ENCODE data around the gene TBC1D24.

Gene TBC1D24

DNA sequence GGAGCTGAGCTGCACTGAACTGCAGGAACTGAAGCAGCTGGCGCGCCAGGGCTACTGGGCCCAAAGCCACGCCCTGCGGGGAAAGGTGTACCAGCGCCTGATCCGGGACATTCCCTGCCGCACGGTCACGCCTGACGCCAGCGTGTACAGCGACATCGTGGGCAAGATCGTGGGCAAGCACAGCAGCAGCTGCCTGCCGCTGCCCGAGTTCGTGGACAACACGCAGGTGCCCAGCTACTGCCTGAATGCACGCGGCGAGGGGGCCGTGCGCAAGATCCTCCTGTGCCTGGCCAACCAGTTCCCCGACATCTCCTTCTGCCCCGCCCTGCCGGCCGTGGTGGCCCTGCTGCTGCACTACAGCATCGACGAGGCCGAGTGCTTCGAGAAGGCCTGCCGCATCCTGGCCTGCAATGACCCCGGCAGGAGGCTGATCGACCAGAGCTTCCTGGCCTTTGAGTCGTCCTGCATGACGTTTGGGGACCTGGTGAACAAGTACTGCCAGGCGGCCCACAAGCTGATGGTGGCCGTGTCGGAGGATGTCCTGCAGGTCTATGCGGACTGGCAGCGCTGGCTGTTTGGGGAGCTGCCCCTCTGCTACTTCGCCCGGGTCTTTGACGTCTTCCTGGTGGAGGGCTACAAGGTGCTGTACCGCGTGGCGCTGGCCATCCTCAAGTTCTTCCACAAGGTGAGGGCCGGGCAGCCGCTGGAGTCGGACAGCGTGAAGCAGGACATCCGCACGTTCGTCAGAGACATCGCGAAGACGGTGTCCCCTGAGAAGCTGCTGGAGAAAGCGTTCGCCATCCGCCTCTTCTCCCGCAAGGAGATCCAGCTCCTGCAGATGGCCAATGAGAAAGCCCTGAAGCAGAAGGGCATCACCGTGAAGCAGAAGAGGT is 21.5 kb downstream of the TBC1D24 start:
- Histone ChIP-seq H3K4me3 (ENCODE audit: low read length) (no peak overlapping the region), H3K9ac (ENCODE audit: low read depth, low read length) (no peak overlapping the region; the same call in 1 of the 2 replicates), H3K27ac (ENCODE audit: low read depth, low read length) (no peak overlapping the region), H3K36me3 (ENCODE audit: insufficient read depth, low read length) (peaks cover 6% of the 10 kb centered on the region; the same call in 1 of the 2 replicates), H3K4me1 (ENCODE audit: insufficient read depth, low read length) (no peaks in the 10 kb centered on the region), H3K9me3 (ENCODE audit: insufficient read depth, low read depth, low read length) (no peaks in the 10 kb centered on the region), H3K27me3 (ENCODE audit: insufficient read depth, low read length) (no peaks in the 10 kb centered on the region)
- WGBS: 96% methylated on average over 62 of the region's 62 CpGs

GRCh38 chr16:2497116-2497630 is 22.2 kb downstream of the TBC1D24 start:
- Histone ChIP-seq H3K9me3 (ENCODE audit: insufficient read depth, low read depth, low read length) (no peaks in the 10 kb centered on the region), H3K27me3 (ENCODE audit: insufficient read depth, low read length) (no peaks in the 10 kb centered on the region), H3K4me3 (ENCODE audit: low read length) (no peak overlapping the region), H3K9ac (ENCODE audit: low read depth, low read length) (no peak overlapping the region), H3K27ac (ENCODE audit: low read depth, low read length) (no peak overlapping the region), H3K4me1 (ENCODE audit: insufficient read depth, low read length) (peaks cover 6% of the 10 kb centered on the region), H3K36me3 (ENCODE audit: insufficient read depth, low read length) (peaks cover 6% of the 10 kb centered on the region; the same call in 1 of the 2 replicates)
- WGBS: 89% methylated on average over 21 of the region's 21 CpGs

GRCh38 chr16:2497695-2498484 is 23.0 kb downstream of the TBC1D24 start:
- no peaks in the 10 kb centered on the region for H3K9me3 ChIP-seq (ENCODE audit: insufficient read depth, low read depth, low read length)
- H3K27me3 ChIP-seq (ENCODE audit: insufficient read depth, low read length): no peaks in the 10 kb centered on the region
- WGBS: 94% methylated on average over 26 of the region's 26 CpGs
- no peak overlapping the region for H3K27ac ChIP-seq (ENCODE audit: low read depth, low read length)
- no peak overlapping the region for H3K4me3 ChIP-seq (ENCODE audit: low read length)
- peaks cover 6% of the 10 kb centered on the region; the same call in 1 of the 2 replicates for H3K36me3 ChIP-seq (ENCODE audit: insufficient read depth, low read length)
- H3K9ac ChIP-seq (ENCODE audit: low read depth, low read length): no peak overlapping the region
- peaks cover 6% of the 10 kb centered on the region for H3K4me1 ChIP-seq (ENCODE audit: insufficient read depth, low read length)

DNA sequence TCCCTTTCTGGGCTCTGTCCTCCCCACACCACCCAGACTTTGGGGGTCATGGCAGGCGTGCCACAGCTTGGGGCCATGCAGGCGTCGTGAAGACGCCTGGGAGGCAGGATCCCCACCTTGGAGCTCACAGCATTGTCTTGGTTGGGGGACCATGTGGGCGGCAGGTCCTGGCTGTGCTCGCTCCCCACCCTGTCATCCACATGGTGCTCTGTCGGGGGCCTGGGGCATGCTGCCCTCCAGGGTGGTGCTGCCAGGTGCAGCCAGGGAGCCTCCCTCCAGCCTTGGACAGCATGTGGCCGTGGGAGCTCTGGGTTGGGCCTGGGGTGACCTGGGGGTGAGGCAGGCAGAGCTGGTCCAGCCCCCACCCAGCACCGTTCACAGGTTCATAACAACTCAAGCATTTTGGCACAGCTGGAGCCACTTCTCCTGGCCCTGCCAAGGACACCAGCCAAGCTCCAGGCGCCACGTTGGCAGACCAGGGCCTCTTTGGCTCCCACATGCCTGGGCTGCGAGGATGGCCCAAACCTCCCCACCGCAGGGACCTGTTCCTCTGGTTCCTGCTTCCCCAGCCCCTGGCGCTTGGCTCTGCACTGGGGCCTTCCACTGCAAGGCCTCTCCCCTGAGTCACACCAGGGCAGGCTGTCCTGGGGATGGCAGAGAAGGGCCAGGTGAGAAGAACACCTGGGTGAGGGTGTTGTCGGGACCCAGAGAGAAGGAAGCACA is 23.8 kb downstream of the TBC1D24 start:
- H3K9ac ChIP-seq (ENCODE audit: low read depth, low read length): no peak overlapping the region
- WGBS: 92% methylated on average over 15 of the region's 15 CpGs
- H3K9me3 ChIP-seq (ENCODE audit: insufficient read depth, low read depth, low read length): no peaks in the 10 kb centered on the region
- H3K4me3 ChIP-seq (ENCODE audit: low read length): no peak overlapping the region
- H3K4me1 ChIP-seq (ENCODE audit: insufficient read depth, low read length): peaks cover 6% of the 10 kb centered on the region
- H3K36me3 ChIP-seq (ENCODE audit: insufficient read depth, low read length): peaks cover 6% of the 10 kb centered on the region; the same call in 1 of the 2 replicates
- no peaks in the 10 kb centered on the region for H3K27me3 ChIP-seq (ENCODE audit: insufficient read depth, low read length)
- H3K27ac ChIP-seq (ENCODE audit: low read depth, low read length): no peak overlapping the region

- no peaks in the 10 kb centered on the region for H3K9me3 ChIP-seq (ENCODE audit: insufficient read depth, low read depth, low read length)
- WGBS: 96% methylated on average over 6 of the region's 6 CpGs
- H3K27ac ChIP-seq (ENCODE audit: low read depth, low read length): no peak overlapping the region
- H3K27me3 ChIP-seq (ENCODE audit: insufficient read depth, low read length): no peaks in the 10 kb centered on the region
- H3K36me3 ChIP-seq (ENCODE audit: insufficient read depth, low read length): peaks cover 6% of the 10 kb centered on the region; the same call in 1 of the 2 replicates
- no peak overlapping the region for H3K4me3 ChIP-seq (ENCODE audit: low read length)
- no peak overlapping the region for H3K9ac ChIP-seq (ENCODE audit: low read depth, low read length)
- peaks cover 6% of the 10 kb centered on the region for H3K4me1 ChIP-seq (ENCODE audit: insufficient read depth, low read length)
Measured at GRCh38 chr16:2499454-2499853, 24.5 kb downstream of the TBC1D24 start.

DNA sequence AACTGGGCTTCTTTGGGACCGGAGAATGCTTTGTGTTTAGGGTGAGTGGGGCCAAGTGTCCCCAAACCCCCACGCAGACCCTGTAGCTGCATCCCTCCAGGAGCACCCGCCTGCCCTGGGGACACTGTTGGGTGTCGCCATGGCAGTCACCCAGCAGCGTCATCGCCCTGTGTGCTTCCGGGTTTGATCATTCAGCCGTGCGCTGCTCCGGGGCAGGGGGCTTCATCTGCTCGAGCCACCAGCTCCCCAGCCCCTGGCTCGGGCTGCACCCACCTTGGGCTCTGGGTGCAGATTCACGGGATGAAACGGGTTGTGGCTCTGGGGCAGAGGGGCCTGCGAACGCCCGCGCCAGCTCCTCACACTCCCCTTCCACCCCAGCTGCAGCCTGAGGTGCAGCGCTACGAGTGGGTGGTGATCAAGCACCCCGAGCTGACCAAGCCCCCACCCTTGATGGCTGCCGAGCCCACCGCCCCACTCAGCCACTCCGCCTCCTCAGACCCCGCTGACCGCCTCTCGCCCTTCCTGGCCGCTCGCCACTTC is 25.0 kb downstream of the TBC1D24 start:
- H3K27me3 ChIP-seq (ENCODE audit: insufficient read depth, low read length): no peaks in the 10 kb centered on the region
- no peak overlapping the region for H3K27ac ChIP-seq (ENCODE audit: low read depth, low read length)
- 94% methylated on average over 29 of the region's 29 CpGs for WGBS

DNA sequence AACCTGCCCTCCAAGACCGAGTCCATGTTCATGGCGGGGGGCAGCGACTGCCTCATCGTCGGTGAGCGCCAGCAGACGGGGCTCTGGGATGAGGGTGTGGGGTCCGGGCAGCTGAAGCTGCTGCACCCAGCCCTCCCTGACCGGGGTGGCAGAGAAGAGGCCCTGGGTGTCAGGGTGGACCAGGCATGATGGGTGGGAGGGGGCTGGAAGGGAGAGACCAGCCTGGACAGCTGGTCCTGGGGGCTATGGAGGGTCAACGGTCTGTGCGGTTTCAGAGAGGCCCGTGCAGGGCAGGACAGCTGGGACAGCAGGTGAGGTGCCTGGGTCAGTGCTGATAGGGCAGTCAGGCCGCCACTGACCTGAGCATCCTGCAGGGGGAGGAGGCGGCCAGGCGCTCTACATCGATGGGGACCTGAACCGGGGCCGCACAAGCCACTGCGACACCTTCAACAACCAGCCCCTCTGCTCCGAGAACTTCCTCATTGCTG is 25.5 kb downstream of the TBC1D24 start:
- Histone ChIP-seq H3K27me3 (ENCODE audit: insufficient read depth, low read length) (no peaks in the 10 kb centered on the region), H3K4me1 (ENCODE audit: insufficient read depth, low read length) (peaks cover 6% of the 10 kb centered on the region), H3K4me3 (ENCODE audit: low read length) (no peak overlapping the region), H3K36me3 (ENCODE audit: insufficient read depth, low read length) (peaks cover 6% of the 10 kb centered on the region; the same call in 1 of the 2 replicates), H3K9me3 (ENCODE audit: insufficient read depth, low read depth, low read length) (no peaks in the 10 kb centered on the region), H3K9ac (ENCODE audit: low read depth, low read length) (no peak overlapping the region; the same call in 1 of the 2 replicates), H3K27ac (ENCODE audit: low read depth, low read length) (no peak overlapping the region)
- WGBS: 87% methylated on average over 20 of the region's 20 CpGs

More for the DNA sequence above, 25.0 kb downstream of the TBC1D24 start:
- H3K9ac ChIP-seq (ENCODE audit: low read depth, low read length): no peak overlapping the region
- H3K9me3 ChIP-seq (ENCODE audit: insufficient read depth, low read depth, low read length): no peaks in the 10 kb centered on the region
- H3K4me1 ChIP-seq (ENCODE audit: insufficient read depth, low read length): peaks cover 6% of the 10 kb centered on the region
- H3K4me3 ChIP-seq (ENCODE audit: low read length): no peak overlapping the region
- H3K36me3 ChIP-seq (ENCODE audit: insufficient read depth, low read length): peaks cover 6% of the 10 kb centered on the region; the same call in 1 of the 2 replicates

DNA sequence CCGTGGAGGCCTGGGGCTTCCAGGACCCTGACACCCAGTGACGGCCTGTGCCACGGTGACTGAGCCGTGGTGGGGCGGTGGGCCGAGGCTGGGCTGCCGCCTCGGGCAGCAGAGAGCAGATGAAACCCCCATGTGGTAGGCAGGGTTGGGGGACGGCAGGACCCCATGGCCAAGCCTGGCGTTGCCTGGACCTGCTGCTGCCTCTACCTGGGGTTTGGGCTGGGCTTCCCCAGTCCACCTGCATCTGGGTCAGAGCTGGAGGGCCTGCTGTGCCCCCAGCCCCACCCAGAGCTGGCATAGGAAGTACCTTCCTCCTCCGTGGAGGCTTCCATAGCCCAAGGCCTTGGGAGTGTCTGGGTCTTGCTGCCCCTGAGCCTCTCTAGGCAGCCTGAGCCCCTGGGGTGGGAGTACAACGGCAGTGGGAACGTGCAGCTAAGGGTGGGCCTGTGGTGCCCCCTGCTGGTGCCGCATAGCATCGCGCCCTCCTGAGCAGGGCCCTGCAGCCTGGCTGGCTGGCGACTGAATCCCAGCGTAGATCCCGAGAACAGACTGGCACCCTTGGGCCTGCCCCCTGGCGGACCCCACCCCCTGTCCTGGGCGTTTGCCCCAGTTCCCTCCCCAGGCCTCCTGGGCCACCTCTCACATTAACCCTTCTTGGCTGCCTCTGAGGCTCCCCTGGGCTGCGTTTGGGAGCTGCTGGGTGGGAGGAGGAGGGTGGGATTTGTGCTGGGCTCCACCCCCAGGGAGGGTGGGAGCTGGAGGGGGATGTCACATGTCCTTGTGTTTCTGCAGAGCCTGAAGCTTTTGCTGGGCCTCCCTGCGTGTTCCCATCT is 26.2 kb downstream of the TBC1D24 start:
- Histone ChIP-seq H3K4me1 (ENCODE audit: insufficient read depth, low read length) (peaks cover 6% of the 10 kb centered on the region), H3K36me3 (ENCODE audit: insufficient read depth, low read length) (peaks cover 5% of the 10 kb centered on the region; the same call in 1 of the 2 replicates), H3K27ac (ENCODE audit: low read depth, low read length) (peak overlapping the region; percentile 31; the same call in 1 of the 2 replicates), H3K27me3 (ENCODE audit: insufficient read depth, low read length) (no peaks in the 10 kb centered on the region), H3K4me3 (ENCODE audit: low read length) (peak overlapping the region; percentile 47), H3K9ac (ENCODE audit: low read depth, low read length) (peak overlapping the region; percentile 10; the same call in 1 of the 2 replicates), H3K9me3 (ENCODE audit: insufficient read depth, low read depth, low read length) (no peaks in the 10 kb centered on the region)
- WGBS: 40% methylated on average over 23 of the region's 23 CpGs

GRCh38 chr16:2501946-2502895 is 27.3 kb downstream of the TBC1D24 start:
- Histone ChIP-seq H3K9me3 (ENCODE audit: insufficient read depth, low read depth, low read length) (no peaks in the 10 kb centered on the region), H3K27me3 (ENCODE audit: insufficient read depth, low read length) (no peaks in the 10 kb centered on the region), H3K4me3 (ENCODE audit: low read length) (no peak overlapping the region), H3K36me3 (ENCODE audit: insufficient read depth, low read length) (no peaks in the 10 kb centered on the region), H3K4me1 (ENCODE audit: insufficient read depth, low read length) (peaks cover 6% of the 10 kb centered on the region), H3K9ac (ENCODE audit: low read depth, low read length) (no peak overlapping the region), H3K27ac (ENCODE audit: low read depth, low read length) (no peak overlapping the region)
- 86% methylated on average over 18 of the region's 18 CpGs for WGBS
